Osteocyte (in vitro differentiated cells): ENCODE results near the gene TSPAN33. TPM values are rescaled to one million over a fixed set of nuclear protein-coding genes. Genes with fewer than 3 reads are reported as not detected.
A peak's percentile ranks its signal among the peaks of the same experiment; 100 is the strongest.

ENCODE experiments used
- DNase-seq: peaks from one replicate; pipeline ENCODE4 v3.0.0; 2021; ENCODE audit warnings: mixed read lengths; ENCODE audit not compliant: unreplicated experiment; ENCODE audit errors: extremely low spot score
- H3K27ac Mint-ChIP-seq: one replicate; pipeline ENCODE4 v1.8.0; 2021; ENCODE audit warnings: mild to moderate bottlenecking, mixed read lengths; ENCODE audit not compliant: unreplicated experiment
- H3K27me3 Mint-ChIP-seq: one replicate; pipeline ENCODE4 v1.8.0; 2021; ENCODE audit warnings: mixed read lengths; ENCODE audit not compliant: unreplicated experiment
- H3K36me3 Mint-ChIP-seq: one replicate; pipeline ENCODE4 v1.8.0; 2021; ENCODE audit warnings: mixed read lengths; ENCODE audit not compliant: unreplicated experiment
- H3K4me1 Mint-ChIP-seq: one replicate; pipeline ENCODE4 v1.8.0; 2021; ENCODE audit warnings: mixed read lengths; ENCODE audit not compliant: unreplicated experiment
- H3K4me3 Mint-ChIP-seq: one replicate; pipeline ENCODE4 v1.8.0; 2021; ENCODE audit warnings: mild to moderate bottlenecking, moderate library complexity, mixed read lengths; ENCODE audit not compliant: unreplicated experiment
- H3K9me3 Mint-ChIP-seq: one replicate; pipeline ENCODE4 v1.8.0; 2021; ENCODE audit warnings: mixed read lengths; ENCODE audit not compliant: unreplicated experiment
- total RNA-seq: library from RNA; stranded (reverse); gene quantifications from 2 replicates; pipeline ENCODE4 v1.2.1, GENCODE V29; 2021
- TF ChIP-seq, protein P1 (sequence below): fragments of 200-600 bp; sonication (generic); IDR thresholded peaks from 2 replicates; pipeline ENCODE4 v1.5.0; 2021; ENCODE audit warnings: antibody characterized with exemption, mild to moderate bottlenecking, moderate library complexity

TSPAN33 gene
- total RNA-seq, 1 donor from 2014 or later = 1.2 TPM

DNA sequence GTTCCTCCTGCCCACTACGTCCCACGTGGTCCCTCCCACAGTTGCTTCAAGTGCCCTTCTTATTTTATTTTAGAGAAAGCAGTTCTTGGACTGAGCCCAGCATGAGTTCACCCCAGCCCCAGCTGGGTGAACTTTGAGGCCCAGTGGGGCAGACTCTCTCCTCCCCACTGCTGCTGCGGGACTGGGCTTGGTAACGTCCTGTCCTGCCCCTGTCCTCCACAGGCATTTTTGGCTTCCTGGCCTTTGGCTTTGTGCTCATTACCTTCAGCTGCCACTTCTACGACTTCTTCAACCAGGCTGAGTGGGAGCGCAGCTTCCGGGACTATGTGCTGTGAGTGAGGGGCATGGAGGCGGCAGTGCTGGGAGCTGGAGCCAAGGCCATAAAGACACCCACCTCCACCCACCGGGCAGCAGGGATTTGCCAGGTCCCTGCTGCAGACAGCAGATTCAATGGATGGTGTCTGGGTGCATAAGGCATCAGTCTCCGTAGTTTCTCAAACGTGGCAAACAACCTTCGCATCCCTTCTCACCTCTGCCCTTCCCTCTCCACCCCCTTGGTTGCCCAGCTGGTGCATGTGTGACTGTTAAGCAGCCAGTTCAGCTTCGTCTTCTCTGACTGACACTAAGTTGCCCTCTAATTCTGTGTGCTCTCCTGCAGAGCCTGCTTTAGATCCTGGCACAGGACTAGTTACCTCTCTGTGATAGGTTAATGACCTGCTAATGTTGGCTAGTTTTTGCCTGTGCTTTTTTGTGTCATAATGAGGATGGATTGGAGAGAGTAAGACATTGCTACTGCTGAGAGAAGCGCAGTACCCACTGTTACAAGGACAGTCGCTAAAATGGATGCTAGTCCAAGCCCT lies 64.8 kb downstream of the TSPAN33 start:
- Mint-ChIP-seq H3K4me3 (no peak overlapping the region), H3K4me1 (peaks cover 3% of the 10 kb centered on the region), H3K27ac (no peak overlapping the region), H3K27me3 (no peaks in the 10 kb centered on the region), H3K36me3 (peaks cover 19% of the 10 kb centered on the region), H3K9me3 (no peaks in the 10 kb centered on the region)
- TF ChIP-seq, protein P1, sequence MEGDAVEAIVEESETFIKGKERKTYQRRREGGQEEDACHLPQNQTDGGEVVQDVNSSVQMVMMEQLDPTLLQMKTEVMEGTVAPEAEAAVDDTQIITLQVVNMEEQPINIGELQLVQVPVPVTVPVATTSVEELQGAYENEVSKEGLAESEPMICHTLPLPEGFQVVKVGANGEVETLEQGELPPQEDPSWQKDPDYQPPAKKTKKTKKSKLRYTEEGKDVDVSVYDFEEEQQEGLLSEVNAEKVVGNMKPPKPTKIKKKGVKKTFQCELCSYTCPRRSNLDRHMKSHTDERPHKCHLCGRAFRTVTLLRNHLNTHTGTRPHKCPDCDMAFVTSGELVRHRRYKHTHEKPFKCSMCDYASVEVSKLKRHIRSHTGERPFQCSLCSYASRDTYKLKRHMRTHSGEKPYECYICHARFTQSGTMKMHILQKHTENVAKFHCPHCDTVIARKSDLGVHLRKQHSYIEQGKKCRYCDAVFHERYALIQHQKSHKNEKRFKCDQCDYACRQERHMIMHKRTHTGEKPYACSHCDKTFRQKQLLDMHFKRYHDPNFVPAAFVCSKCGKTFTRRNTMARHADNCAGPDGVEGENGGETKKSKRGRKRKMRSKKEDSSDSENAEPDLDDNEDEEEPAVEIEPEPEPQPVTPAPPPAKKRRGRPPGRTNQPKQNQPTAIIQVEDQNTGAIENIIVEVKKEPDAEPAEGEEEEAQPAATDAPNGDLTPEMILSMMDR = no peak
- no peak for DNase-seq

DNA sequence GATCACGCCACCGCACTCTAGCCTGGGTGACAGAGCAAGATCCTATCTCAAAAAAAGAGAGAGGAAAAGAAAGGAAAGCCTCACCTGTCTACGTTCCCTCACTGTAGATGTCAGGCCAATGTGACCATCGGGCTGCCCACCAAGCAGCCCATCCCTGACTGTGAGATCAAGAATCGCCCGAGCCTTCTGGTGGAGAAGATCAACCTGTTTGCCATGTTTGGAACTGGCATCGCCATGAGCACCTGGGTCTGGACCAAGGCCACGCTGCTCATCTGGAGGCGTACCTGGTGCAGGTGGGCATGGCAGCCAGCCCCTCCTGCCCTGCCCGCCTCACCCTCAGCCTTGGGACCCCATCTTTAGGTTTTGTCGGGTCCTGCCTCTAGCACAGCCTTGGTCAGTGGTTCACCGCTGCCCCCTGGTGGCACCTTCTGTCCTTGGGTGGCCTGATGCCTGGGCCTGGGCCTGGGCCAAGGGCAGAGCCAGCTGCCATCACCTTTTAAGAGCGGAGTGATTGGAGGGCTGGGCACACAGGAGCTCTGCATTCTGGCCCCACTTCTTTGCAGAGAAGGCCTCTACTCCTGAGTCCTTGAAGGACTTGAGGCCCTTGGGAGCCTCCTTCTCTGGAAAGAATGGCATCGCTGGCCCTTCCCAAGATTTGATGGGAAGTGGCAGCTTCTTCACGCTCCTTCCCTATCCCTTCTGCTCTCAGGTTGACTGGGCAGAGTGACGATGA lies 65.9 kb downstream of the TSPAN33 start:
- no peaks in the 10 kb centered on the region for H3K9me3 Mint-ChIP-seq
- H3K27ac Mint-ChIP-seq = no peak overlapping the region
- no peaks in the 10 kb centered on the region for H3K27me3 Mint-ChIP-seq
- TF ChIP-seq, protein P1 = peak; percentile 89
- peaks cover 3% of the 10 kb centered on the region for H3K4me1 Mint-ChIP-seq
- peaks cover 19% of the 10 kb centered on the region for H3K36me3 Mint-ChIP-seq
- peak; percentile 91 for DNase-seq
- H3K4me3 Mint-ChIP-seq = no peak overlapping the region

DNA sequence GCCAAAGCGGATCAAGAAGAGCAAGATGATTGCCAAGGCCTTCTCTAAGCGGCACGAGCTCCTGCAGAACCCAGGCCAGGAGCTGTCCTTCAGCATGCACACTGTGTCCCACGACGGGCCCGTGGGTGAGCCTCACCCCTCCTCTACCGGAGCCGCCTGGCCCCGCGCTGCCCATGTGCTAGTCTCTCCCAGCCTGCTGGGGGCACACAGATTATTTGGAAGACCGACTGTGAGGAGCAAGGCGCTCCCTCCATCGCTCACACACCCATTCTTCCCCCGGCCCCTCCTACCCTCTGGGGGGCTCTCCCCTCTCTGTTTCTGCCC lies 66.4 kb downstream of the TSPAN33 start:
- TF ChIP-seq, protein P1 = no peak
- Mint-ChIP-seq H3K27me3 (no peaks in the 10 kb centered on the region), H3K27ac (no peak overlapping the region), H3K4me3 (no peak overlapping the region), H3K36me3 (peaks cover 19% of the 10 kb centered on the region), H3K9me3 (no peaks in the 10 kb centered on the region), H3K4me1 (peaks cover 3% of the 10 kb centered on the region)
- DNase-seq = no peak

DNA sequence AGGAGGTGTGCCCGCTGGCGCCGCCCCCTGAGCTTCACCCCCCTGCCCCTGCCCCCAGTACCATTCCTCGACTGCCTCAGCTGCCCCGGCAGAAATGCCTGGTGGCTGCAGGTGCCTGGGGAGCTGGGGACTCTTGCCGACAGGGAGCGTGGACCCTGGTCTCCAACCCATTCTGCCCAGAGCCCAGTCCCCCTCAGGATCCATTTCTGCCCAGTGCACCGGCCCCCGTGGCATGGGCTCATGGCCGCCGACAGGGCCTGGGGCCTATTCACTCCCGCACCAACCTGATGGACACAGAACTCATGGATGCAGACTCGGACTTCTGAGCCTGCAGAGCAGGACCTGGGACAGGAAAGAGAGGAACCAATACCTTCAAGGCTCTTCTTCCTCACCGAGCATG lies 67.6 kb downstream of the TSPAN33 start:
- Mint-ChIP-seq H3K27ac (no peak overlapping the region), H3K27me3 (no peaks in the 10 kb centered on the region), H3K4me1 (peaks cover 3% of the 10 kb centered on the region), H3K4me3 (no peak overlapping the region), H3K36me3 (peaks cover 19% of the 10 kb centered on the region), H3K9me3 (no peaks in the 10 kb centered on the region)
- DNase-seq = no peak
- TF ChIP-seq, protein P1 = no peak

DNA sequence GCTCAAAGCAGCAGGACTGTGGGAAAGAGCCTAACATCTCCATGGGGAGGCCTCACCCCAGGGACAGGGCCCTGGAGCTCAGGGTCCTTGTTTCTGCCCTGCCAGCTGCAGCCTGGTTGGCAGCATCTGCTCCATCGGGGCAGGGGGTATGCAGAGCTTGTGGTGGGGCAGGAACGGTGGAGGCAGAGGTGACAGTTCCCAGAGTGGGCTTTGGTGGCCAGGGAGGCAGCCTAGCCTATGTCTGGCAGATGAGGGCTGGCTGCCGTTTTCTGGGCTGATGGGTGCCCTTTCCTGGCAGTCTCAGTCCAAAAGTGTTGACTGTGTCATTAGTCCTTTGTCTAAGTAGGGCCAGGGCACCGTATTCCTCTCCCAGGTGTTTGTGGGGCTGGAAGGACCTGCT lies 68.1 kb downstream of the TSPAN33 start:
- no peaks in the 10 kb centered on the region for H3K9me3 Mint-ChIP-seq
- H3K4me1 Mint-ChIP-seq = peaks cover 3% of the 10 kb centered on the region
- TF ChIP-seq, protein P1 = no peak
- no peak overlapping the region for H3K4me3 Mint-ChIP-seq
- no peak overlapping the region for H3K27ac Mint-ChIP-seq
- peaks cover 19% of the 10 kb centered on the region for H3K36me3 Mint-ChIP-seq
- H3K27me3 Mint-ChIP-seq = no peaks in the 10 kb centered on the region
- DNase-seq = no peak
